GM21619 (cell line): ENCODE measurements around the gene BCAS1.
"Not testable (repeated sequence)": the region's sequence is repeated elsewhere in the genome, so short reads cannot be mapped to it uniquely, and the experiment has no call there.

Experiments
- ATAC-seq: cut with Tn5 transposase; IDR thresholded peaks from one replicate; pipeline ENCODE4 v1.9.1; 2021; ENCODE audit not compliant: unreplicated experiment

Gene BCAS1

DNA sequence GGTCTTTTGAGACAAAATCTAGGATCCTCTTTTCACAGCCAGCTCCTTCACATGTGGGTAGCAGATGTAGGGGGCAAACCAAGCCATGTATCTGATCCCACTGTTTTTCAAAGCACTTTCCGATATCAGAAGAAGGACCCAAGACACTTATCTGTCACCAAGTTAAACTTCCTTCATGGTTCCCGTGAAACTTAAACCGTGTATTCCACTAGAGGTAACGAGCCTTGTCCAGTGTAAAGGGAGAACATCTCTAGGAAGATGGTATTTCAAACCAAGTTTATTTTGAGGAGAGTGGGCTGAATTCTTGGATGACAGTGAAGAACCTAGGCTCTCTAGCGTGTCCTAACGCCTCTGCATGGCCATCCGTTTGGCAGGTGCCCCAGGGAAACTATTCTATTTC, 76.3 kb downstream of the BCAS1 start:
- no peak for ATAC-seq

DNA sequence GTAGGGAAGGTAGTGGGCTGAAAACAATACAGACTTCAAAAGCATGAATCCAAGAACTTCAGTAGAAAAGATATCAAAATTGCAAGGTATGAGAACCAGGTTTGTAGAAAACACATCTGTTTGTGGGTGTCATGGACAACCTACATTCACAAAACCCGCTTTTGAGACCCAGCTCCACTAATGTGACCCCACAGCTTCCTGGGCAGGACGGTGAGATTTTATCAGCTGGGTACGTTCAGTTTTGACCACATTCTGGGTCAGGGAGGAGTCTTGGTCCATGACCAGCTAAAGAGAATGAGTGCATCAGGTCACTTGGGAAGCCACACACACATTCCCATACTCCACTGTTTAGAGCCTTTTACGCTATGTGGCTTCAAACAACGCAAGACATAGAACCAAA, 77.1 kb downstream of the BCAS1 start:
- no peak for ATAC-seq

DNA sequence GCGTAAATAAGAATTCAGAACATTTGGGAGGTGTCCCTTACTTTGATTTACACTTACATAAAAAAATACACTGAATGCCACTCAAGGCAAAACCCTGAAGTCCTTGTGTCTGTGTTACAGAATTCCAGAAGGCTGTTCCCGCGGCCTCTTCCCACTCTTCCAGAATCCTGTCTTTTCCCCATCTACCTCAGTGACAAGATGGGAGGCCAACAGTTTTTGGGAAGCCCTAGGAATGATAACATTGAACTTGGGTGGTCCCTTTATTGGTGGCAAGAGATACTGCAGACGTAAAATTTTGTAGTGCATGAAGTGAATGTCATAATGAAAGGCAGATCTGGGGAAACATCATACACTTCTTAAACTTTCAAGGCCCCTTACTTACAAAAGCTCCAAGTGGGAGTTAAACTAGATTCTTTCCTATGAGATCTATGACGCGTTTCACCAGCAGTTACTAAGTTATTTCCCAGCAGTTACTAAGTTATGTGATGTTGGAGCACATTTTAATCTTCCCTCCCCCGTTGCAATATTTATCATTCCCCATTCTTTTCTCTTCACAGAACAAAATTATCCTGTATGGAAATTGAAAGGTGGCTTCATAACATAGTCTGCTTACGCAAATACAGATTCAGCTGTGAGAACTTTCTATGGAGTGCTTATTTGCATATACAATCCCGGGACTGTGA, 79.5 kb downstream of the BCAS1 start:
- ATAC-seq = no peak

DNA sequence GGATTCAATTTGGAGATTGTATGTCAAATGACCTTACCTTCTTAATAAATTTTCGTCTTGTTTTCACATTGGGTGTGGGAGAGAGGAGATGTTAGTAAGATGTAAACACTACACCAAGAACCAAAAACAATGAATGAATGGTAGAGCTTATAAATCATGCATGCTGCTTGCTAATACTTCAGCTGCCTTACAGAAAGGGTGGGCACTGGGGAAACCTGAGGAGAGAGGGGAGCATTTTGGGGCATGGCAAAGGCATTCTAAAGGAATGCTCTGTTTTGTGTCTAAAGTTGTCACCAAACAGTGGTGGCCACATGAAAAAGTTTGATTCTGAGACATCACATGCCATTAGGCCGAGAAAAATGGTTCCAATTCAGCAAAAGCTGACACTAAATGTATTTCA, 80.4 kb downstream of the BCAS1 start:
- no peak for ATAC-seq

DNA sequence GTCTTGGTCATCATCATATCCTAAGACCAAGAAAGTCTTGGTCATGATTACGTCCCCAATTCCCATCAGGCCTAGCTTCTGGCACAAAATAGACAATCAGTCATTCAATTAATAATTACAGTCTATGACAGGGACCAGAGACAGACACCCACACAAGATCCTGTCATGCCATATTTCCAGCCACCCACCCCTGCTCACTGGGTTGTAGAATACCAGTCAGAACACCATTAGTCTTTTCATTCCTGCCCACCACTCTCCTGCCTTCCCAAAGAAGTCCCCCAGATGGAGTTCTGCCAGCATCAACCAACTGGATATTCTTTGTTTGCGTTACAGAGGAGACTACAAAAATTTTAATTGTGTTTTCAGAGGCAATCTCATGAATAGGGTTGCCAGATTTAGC, 81.0 kb downstream of the BCAS1 start:
- no peak for ATAC-seq

DNA sequence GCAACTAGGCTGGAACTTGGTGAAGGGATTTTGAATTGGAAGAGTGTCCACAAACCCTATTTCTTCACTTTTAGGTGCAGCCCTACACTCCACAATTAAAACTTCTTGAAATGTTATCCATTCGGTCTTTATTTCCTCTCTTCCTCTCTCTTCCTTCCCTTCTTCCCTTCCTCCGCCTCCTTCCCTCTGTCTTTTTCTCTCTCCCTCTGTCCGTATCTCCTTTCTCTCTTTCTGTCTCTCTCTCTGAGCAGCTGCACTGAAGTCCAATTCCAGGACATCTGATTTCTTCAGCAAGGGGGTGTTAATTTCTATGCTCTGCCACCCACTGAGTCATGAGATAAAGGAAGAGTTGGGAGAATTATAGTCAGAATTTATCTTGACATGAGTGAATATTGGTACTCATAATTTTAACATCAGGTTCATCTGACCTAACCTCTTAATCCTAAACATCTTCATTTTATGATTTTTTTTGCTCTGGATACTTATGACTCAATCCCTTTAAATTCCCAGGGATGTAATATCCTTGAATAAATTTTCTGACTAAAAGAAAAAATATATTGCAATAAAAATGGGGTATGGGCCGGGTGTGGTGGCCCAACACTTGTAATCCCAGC, 84.2 kb downstream of the BCAS1 start:
- no peak for ATAC-seq

DNA sequence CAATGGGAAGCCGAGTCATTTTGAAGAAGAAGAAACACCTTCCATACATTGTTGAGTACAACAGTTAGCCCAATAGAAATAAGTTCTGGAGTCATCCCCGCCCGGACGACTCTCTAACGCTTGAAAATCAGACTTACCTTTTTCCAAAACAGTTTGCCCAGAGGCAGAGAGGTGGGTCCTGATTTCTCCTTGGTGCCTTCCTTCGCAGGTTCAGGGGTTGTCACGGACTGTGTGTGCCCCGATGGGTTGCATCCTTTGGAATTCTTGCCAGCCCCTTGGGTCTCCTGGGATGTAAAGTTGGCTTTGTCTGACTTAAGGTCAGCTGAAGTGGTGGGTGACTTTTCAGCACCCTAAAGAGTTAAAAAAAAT, 85.3 kb downstream of the BCAS1 start:
- ATAC-seq = no peak

DNA sequence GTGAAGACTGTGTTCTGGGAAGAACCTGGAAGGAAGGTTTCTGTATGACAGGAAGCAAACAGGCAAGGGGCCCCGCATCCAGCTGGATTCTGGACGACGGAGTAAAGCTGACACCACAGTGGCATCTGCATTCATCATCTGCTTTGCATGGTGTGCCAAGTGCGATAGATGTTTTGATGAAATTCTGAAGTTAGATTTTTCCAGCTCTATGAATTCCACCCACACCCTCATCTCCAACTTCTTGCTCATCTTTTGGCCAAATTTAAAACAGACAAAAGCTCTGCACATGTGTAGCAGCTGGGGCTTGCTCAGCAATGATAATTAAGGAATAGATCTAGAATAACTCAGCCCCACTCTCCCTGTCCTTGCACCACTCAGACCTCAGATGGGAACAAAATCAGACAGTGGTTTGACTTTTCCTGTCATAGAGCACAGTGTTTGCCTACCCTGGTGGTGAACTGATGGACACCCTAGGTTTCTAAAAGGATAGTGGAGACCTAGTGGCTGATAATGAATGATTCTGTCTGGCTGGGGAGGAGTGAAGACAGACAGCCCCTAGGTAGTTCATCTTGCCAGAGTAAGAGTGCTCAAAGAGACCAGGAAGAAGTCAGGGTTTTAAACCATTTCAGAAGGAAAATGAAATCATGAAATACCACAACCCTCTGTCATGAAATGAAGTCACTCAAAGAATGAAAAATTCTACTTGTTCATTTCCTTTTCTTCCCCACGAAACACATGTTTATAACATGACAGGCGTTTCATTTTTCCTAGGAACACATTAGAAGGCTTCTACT, 85.8 kb downstream of the BCAS1 start:
- no peak for ATAC-seq

DNA sequence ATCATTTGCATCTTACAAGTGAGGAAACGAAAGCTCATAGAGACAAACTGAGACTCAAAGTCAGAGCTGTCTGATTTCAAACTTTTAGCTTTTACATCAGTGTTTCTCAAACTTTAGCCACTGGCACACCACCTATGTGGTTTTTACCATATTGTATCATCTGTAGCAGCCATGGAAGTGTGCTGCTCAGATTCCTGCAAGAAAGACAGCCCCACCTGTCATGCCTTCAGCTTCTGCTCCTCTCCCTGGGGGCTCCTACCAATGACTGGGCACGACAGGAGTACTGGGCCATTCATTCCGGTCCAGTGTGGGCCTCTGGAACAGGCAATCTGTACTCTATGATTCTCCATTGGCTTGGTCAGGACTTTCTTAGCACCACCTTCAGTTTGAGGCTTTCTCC, 87.0 kb downstream of the BCAS1 start:
- no peak for ATAC-seq

DNA sequence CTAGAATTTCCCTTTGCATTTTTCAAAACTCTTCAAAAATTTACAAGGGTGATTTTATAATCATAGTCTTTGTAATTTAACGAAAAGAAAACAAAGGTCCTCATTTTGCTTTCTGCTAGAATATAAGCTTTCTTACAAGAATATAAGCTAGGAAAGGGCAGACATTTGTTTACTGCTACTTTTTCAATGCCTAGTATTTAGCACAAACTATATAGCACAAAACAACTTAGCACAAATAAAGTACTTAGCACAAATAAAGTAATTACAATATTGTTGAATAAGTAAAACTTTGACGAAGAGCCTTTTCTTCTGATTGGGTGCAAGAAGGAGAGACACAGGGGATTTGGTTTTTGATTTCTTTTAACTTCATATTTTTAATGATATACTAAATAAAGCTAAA, 87.8 kb downstream of the BCAS1 start:
- no peak for ATAC-seq

DNA sequence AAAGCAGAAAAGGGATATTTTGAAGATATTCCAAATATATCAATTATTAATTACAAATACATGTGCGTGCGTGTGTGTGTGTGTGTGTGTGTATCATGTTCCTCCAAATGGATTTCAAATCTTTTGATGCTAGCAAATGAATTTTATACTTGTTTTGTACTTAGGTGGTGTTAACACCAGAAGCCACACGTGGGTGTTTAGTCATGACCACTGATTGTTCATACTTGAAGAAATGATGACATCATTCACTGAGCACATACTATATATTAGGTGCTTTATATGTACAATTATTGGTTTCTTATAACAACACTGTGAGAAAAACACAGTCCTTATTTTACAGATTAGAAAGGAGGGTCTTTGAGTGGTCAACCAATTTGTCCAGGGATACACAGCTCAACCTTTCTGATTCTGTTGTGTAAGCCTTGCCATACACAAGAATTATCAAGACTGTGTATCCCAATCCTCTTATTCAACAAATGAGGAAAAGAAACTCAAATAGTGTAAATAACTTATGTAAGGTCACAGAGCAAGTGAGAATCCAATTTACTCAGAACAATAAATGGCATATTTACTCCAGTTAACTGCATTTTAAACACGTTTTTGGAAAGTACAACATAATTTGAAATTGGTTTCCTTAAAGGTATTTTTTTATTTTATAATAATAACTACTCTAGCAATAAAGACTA, 88.5 kb downstream of the BCAS1 start:
- no peak for ATAC-seq

DNA sequence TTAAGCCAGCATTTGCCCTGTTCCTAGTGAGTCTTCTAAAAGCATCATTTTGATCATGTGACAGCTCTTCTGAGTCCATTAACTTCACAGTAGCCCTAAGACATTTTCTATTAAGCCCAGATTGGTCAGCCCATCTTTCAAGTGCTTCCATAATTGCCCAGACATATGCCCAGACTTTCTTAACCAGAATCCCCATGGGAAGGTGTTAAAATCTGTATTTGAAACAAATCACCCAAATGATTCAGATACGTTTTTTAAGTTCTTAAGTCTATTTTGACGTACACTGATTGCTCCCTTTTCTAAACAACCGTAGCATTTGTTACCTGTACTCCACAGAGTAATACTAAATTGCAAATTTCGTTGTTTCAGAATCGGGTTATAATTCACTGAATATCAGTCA, 89.3 kb downstream of the BCAS1 start:
- ATAC-seq = no peak

DNA sequence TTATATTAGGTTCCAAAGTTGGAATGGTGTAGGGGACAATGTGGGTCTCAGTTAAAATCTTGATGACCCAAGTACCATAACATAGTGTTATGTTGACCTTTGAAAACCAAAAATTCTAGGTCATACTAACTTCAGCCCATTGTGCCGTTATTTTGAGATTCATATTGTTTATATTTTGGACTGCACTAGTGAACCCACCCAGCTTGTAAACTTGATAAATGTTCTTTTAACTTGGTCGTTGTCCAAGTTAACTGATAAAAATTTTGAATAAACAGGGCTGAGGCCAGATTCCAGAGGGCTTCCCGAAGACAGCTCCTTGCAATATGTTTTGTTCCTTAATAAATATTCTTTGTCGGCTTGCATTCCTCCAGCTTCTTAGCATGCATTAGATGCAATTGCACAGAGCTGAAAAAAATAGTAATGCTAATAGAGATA, 90.3 kb downstream of the BCAS1 start:
- no peak for ATAC-seq

DNA sequence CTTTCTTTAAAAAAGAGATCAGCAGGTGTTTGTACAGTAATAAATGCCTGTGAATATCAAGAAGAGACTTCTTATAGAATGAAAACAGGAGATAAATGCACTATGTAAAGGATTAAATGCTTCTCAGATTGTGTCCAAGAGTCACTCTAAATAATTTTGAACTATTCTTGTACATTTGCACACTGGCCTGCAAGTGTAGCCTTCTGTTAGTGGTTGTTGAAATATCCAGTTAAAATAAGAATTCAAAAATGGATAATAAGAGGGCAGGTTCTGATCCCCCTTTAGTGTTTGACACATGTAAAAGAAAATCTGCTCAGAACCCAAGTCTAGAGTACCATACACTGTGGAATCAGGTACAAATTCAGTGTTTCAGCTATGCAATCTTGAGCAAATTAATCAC, 91.9 kb downstream of the BCAS1 start:
- ATAC-seq = no peak

DNA sequence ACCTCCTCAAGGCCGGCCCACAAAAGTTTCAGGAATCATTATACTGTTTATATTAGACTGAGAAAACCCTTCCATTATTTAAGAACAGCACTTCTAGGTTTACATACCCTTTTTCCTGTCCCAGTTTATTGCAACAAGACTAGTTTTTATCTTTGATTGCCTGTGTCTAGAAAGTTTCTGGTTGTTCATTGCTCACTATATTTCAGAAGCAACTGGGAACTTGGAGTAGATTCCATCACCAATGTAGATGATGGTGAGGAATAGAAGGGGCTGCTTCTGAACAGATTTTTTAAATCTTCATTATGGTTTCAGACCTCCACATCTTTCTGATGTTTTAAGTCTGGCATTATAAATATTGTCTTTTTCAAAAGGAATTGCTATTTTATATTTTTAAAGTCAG, 93.0 kb downstream of the BCAS1 start:
- no peak for ATAC-seq

DNA sequence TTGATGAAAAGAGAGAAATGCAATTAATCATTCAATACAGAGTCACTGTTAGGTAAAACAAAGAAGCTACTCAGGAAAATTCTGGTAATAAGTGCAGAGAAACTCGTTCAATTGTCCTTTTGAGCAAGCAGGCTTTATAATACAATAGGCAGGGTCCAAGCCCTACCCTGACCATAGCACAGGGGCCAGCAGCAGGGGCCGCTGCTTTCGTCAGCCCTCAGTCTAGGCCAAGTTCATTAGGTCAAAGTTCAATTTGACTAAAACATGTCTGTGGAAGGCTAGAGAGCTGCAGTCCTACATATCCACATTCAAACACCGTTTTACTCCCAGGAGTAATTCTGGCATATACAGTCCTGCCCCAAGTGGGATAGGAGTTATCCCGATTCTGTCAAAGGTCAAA, 94.6 kb downstream of the BCAS1 start:
- ATAC-seq = no peak

DNA sequence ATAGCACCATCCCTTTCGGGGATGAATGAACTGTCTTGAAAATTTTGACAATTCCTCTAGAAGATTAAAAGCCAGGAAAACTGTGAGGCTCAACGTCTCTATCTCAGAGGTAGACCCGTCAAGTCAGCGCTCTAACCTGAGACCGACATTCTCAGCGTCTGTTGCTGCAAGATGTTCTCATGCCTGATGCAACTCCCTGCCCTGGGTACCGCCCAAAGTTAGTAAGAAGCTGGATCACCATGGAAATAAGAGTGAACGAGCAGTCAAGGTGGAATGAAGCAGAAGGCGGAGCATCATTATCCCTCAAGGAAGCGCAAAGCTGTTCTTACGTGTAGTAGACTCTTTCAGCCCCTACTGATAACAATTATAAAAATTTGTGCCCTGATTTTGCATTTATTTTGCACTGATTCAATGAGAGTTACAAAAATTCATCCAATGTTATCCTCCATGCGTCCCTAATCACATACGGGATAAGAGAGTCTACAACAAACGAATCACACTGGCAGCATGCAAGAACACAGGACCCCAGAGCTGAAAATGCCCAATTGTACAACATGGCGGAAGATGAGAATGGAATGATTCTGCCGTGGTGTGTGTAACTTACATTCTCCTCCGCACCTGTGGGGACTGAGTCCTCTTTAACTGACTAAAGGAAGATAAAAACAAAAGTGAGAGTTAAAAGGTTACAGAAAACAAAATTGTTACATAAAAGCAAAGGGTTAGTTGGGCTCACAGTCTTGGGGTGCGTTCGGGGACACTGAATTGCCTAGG, 95.4 kb downstream of the BCAS1 start:
- ATAC-seq = no peak

DNA sequence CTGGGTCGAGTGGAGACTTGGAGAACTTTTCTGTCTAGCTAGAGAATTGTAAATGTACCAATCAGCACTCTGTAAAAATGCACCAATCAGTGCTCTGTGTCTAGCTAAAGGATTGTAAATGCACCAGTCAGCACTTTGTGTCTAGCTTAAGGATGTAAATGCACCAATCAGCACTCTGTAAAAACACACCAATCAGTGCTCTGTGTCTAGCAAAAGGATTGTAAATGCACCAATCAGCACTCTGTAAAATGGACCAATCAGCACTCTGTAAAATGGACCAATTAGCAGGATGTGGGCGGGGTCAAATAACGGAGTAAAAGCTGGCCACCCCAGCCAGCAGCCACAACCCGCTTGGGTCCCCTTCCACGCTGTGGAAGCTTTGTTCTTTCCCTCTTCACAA, 96.5 kb downstream of the BCAS1 start:
- not testable (repeated sequence) for ATAC-seq

DNA sequence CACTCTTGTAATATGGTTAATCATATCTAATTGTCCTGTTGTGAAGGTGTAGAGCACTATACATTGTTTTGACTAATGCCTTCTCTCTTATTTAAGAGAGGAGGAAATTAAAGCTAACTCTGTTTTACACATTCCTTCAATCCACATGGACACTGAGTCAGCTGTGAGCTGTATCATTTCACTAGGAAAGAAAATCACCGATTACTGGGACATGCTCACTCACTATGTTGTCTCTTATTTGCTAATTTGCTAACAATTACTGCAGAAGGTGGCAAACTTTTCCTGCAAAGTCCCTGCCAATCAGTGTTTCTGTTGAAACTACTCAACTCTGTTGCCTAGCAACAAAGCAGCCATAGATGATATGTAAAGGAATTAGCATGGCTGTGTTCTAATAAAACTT, 98.2 kb downstream of the BCAS1 start:
- ATAC-seq = no peak

DNA sequence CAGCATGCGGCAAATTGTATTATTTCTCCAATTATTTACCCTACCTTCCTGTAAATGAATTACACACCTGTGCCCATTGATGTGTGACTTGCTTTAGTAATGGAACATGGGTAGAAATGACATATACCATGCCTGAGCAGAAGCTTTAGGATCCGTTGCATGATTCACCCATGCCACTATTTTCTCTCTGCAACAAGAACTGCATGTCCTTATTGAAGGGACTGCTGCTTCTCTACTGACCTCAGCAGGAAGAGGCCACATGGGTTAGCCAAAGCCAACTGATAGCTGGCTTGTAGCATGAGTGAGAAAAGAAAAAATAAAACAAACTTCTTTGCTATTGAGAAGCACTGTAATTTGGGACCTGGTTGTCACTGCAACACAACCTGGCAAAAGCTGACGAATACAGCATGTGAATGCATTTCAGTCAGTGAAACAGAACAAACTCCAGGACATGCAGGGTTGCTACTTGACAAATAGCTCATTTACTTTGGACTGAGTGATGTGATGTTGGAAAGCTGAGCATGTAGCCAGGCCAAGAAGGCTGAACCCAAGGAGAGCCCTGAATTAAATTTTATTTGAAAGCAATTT, 99.2 kb downstream of the BCAS1 start:
- no peak for ATAC-seq

DNA sequence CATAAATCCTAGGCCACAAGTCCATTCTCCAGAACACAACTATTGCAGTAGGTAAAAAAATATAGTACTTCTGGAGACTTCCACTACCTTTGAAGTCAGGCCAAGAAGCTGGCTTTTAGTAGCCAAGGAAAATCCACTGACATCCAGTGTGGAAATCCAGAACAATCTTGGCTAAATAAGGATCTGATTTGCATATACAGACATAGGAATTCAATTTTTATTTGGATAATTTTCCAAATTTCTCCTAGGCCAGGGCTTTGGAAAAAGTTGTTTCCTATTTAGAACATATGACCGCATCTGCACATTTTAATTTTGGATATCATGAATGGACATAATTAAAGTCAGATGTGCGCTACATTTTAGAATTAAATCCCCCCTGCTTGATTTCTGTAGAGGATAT, 100.2 kb downstream of the BCAS1 start:
- ATAC-seq = no peak
